SK-N-SH (cell line): ENCODE results near the gene GPR87.

ENCODE experiments used
- CTCF ChIP-seq: fragments of 200-600 bp; sonication (generic); IDR thresholded peaks from 2 replicates; pipeline ENCODE4 v1.6.1; 2017; ENCODE audit warnings: antibody characterized with exemption, mild to moderate bottlenecking, moderate library complexity
- MXI1 ChIP-seq: IDR thresholded peaks from 2 replicates; pipeline ENCODE4 v1.6.1; 2012; ENCODE audit warnings: mild to moderate bottlenecking, low read depth, low read length, improper control_type of control experiment
- RAD21 ChIP-seq: IDR thresholded peaks from 2 replicates; pipeline ENCODE4 v1.6.1; 2012; ENCODE audit warnings: mild to moderate bottlenecking, low read length
- YY1 ChIP-seq: IDR thresholded peaks from 2 replicates; pipeline ENCODE4 v1.4.0; 2012; ENCODE audit warnings: low read depth, mild to moderate bottlenecking

GRCh38 chr3:151268267-151269235 is 48.1 kb downstream of the GPR87 start:
- TF ChIP-seq RAD21 (no peak), MXI1 (no peak), YY1 (no peak), CTCF (no peak)
